Measurements from ENCODE around the gene ADD1.
"Not testable (repeated sequence)": the region's sequence is repeated elsewhere in the genome, so short reads cannot be mapped to it uniquely, and the experiment has no call there.

The ADD1 gene

DNA sequence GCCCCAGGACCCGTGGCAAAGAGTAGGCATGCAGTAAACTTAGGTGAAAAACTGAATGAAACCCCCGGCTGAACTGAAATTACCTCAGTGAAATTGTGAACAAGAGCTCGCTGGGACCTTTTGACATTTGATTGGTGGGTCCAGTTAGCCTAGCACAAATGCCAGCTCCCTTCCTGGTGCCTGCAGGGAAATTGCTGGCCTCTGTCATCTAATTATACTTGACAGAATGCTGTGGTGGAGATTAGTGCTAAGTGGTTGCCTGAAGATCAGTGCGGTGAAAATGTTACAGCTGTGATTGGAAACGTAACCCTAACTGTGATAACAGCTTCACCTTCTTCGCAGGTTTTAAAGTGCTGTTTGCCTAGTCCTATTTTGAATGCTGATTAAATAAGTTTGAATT, 43.0 kb downstream of the ADD1 start:
- no peak for DNase-seq (ENCODE audit: low spot score)

DNA sequence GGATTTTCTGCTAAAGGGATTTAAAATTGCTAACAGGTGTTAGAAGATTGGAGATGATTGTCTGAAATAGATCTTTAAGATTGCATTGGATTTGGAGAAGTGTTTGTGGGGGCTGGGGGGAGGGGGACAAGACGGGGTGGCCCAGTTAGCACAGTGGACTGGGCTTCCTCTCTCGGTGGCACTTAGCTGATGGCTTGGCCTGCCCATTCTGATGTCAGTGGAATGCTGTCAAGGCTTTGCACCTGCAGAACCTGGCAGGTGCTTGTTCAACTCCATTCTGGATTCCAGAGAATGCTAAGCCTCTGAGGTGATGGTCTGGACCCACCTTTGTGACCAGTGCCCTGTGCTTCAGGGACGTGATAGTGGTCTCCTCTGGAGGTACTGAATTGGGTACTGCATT, 43.7 kb downstream of the ADD1 start:
- DNase-seq (ENCODE audit: low spot score): no peak

DNA sequence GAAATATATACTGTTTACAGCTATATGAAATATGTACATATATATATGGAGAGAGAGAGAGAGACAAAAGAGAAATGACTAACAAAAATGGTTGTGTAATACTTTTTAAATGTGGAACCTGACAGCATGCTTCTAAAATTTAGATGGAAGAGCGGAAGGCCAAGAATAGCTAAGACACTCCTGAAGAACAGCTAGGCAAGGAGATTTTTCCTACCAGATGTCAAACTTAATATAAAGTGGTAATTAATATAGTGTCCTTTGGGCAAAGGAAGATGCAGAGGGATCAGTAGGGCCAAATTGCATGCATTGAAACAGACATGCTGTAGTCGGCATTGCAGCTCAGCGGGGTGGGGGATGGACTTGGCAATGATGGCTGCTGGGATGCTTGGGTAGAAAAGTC, 45.2 kb downstream of the ADD1 start:
- no peak for DNase-seq (ENCODE audit: low spot score)

DNA sequence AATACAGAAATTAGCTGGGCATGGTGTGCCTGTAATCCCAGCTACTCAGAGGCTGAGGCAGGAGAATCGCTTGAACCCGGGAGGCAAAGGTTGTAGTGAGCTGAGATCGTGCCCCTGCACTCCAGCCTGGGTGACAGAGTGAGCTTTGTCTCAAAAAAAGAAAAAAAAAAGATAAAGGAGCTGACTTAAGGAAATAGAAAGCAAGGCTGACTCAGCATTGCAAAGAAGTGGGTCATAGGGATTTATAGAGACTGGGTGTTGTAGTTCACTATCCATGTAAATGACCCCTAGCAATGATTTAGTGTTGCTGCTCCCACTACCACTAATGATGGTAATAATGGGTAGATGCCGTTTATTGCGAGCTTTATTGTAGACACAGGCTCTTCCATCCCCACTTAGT, 47.6 kb downstream of the ADD1 start:
- DNase-seq (ENCODE audit: low spot score): peak; percentile 40

DNA sequence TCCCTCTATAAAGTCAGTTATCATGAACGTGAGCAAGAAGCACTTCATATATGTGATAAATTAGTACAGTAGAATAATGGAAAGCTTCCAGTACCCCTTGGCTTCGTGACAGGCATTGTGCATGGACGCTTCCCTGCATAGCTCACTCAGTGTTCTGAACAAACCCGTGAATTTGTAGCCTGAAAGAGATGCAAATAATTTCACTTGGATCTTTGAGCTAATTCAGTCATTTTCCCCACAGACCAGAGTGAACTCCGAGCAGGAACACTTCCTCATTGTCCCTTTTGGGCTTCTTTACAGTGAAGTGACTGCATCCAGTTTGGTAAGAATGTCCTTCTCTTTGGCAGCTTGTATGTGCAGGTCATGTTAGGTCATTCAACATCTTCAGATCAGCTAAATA, 50.1 kb downstream of the ADD1 start:
- no peak for DNase-seq (ENCODE audit: low spot score)

DNA sequence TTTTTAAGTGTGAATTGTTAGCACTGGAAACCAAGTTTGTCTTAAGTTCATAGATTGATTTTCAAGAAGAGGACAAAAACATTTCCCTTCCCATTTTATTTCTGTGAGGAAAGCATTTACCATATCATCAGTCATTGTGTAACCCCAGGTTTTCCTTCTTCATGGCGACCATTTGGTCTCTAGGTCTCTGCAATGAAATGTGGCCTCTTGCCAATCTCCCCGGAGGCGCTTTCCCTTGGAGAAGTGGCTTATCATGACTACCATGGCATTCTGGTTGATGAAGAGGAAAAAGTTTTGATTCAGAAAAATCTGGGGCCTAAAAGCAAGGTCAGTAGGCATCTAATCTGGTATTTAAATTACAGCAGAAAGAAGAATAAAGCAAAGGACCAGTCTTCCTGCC, 54.4 kb downstream of the ADD1 start:
- DNase-seq (ENCODE audit: low spot score): no peak

DNA sequence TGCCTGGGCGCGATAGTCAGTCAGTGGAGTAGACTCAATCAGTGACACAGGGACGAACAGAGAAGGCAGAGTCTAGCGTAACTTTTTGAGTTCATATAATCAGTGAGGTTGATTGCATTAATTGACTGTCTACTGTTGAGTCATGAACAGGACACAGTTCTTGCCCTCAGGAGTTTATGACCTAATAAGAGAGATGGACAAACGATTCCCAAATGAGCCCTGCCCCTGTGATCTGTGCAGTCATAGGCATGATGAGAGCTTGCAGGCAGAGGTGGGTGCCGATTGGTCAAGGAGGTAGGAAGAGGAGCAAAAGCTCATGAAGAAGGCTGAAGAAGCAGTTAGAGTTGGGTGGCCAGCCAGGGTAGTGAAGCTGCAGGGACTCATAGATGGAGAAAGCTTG, 57.1 kb downstream of the ADD1 start:
- DNase-seq (ENCODE audit: low spot score): no peak

DNA sequence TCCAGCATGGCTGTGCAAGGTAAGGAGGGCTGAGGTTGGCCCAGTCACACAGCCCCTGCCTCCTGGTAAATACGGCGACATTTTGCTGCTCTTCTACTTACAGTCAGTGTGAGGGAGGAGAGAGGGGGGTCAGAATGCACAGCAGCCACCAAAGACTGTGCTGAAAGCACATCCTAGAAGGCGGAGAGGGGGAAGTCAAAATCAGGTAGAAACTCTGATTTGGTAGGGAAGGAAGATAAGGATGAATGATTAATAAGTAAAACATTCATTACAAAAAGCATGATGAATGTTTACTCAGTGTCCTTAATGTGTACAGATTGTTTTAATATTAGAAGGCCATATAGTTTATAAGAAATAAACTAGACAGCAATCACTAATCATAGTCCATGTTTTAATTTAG, 57.5 kb downstream of the ADD1 start:
- DNase-seq (ENCODE audit: low spot score): no peak

DNA sequence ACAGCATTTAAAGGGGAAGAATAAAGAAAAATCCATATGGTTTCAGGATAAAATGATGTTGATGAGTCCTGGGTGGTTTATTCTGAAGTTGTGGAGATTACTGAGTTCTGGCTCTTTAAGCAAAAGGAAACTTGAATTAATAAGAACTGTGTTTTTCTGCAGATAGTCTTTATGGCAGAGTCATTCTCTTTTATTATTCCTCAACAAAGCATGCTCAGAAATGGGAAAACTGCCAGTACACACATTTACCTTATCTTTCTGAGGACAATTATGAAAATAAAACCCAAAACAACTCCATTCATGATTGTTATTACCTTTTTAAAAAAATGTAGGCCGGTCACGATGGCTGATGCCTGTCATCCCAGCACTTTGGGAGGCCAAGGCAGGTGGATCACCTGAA, 58.5 kb downstream of the ADD1 start:
- DNase-seq (ENCODE audit: low spot score): no peak

DNA sequence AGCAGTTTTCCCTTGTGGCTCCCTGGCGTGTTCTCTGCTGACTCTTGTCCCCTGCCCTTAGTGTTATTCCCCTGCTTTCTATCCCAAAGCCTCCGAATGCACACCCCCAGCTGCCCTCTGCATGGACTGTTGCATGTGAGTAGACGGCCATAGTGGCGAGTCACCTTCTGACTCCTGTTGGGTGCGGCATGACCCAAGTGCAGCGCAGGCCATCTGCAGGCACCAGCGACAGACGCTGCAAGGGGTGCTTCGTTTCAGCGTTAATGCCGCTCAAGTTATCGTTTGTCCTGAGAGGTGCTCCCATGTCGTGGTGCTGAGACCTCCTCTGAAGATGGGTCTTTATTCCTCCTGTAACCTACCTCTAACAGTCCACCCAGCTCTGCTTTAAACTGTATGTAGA, 61.9 kb downstream of the ADD1 start:
- no peak for DNase-seq (ENCODE audit: low spot score)

DNA sequence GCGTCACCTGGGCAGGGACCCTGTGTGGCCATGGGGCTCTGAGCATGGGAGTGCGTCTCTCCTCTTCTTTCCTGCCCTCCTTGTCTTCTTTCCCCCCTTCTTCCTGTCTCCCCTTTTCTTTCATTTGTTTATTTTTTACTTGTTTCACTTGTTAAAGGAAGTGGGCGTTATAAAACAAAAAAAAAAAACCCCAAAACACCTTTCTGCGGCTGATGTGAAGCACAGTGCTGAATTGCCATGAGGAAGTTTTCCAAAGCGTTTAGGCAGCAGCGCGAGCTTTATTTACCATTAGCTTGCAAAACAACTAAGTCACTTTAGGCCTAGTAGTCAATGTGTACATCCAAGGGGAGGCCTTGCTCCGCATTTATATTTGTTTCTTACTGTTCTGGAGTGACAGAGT, 62.6 kb downstream of the ADD1 start:
- DNase-seq (ENCODE audit: low spot score): no peak

DNA sequence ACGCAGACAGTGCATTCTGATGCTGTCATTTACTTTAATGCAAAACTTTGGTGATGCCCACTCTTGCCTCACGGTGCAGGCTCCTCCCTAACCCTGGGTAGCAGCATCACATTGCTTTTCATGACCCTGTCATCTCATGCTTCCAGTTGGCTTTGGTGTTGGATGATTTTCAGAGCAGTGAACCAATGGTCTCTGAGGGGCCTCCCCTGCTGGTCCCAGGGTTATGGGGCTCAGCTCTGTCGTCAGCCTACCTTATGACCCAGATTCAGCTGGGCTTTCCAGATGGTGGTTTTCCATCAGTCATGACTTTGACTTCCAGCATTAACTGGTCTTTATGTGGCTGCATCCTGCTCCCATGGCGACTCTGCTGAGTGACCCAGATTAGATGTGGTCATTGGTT, 63.6 kb downstream of the ADD1 start:
- no peak for DNase-seq (ENCODE audit: low spot score)

DNA sequence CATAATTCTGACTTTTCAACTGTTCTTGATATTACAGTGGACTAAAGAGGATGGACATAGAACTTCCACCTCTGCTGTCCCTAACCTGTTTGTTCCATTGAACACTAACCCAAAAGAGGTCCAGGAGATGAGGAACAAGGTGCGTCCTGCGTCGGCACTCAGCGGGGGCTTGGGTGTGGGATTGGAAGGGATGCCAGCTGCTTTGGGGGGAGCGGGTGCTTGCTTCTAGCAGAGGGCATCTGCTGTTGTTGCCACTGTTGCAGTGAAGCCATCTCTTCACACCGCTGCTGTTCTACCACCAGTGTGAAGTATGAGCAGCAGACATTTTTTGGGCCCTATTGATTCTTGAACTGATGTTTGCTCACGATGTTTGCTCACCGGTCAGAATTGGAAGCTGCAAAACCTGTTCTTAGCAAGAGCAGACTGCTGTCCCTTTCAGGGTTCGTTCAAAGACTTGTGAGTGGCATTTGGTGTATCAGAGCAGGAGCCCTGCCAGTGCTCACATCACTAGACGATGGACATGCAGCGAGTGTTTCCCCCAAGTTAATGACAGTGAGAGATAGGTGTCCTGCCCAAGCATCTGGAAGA, 64.2 kb downstream of the ADD1 start:
- DNase-seq (ENCODE audit: low spot score): no peak

DNA sequence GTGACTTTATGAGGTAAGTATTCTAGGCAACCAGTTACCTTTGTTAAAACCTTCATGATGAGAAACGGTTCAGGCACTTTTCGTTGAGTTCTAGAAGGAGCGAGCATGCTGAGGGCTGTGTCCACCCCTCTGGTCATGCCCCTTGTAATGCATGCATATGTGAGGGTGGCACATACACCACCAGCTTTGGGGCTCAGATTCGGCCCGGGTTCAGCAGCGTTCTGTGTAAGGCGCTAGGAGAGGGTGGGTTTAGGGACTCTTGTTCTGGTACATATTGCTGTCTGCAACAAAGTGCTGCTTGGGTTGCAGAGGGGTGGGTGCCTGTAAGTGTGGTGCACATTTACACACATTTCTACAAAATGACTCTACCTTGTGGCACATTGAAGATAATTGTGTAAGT, 65.0 kb downstream of the ADD1 start:
- DNase-seq (ENCODE audit: low spot score): no peak

DNA sequence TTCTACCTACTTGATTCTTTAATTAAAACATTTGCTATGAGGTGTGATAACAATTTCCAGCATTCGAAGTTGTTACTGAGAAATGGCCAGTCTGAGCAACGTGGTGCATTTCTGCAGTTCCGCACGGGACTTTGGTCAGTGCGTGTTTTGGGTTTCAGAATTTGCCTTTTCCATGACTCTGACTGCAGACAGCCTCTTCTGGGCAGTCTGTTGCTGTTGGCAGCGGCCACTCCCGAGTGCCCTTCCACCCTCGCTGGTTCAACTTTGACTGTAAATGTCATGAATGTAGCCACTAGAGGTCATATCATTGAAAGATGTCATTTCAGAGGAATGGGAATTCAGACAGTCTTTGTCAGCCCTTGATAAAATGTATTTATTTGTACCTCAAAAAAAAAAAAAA, 65.9 kb downstream of the ADD1 start:
- DNase-seq (ENCODE audit: low spot score): no peak

DNA sequence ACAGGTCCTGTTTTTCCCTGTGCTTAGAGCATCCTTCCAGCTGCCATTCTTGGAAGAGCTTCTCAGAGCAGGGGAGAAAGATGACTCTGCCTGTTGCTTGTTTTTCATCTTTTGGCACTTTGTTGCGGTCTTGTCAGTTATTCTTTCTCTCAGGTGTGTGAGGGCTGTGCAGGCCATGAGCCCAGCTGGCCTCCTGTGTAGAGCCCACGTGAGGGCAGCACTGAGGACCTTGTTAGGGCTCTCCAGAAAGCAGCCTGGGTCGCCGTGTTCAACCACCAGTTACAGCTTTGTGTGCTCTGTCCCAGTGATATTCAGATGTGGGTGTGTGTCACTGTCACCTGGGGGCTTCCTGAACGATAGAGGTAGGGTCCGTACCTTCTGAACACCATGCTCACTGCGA, 66.8 kb downstream of the ADD1 start:
- no peak for DNase-seq (ENCODE audit: low spot score)

DNA sequence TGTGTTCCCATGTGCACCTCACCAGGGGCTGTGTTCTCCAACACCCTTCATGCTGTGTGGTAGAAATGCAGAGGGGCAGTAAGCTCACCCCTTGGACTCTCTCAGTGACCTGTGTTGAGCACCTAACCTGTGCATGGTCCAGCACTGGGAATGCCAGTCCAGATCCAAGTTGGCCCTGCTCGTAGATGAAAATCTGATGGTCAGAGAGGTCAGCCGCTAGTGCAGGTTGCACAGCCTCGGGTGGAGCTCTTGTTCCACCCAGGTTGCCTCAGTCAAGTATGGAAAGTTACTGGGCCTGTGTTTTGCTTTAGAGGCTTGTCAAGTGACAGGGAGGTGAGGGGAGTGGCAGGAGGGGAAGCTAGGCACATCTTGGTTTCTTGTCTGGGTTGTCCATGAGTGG, 68.2 kb downstream of the ADD1 start:
- DNase-seq (ENCODE audit: low spot score): no peak

DNA sequence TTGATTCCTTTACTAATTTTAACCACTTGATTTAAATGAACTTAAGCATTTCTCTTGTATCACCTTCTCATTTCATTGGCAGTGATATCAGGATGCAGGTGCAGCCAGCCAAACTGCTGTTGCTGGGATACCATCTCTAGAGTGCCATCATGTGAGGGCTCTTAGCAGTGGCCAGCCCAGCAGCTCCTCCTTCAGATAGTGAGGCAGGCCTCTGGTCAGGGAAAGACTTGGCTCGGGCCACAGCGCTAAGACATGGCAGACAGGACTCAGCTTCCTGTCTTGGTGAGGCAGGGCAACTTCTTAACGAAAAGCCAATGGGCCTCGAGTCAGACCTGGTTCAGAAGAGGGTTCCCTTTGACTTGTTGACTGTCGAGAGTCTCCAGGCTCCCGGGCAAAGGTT, 69.5 kb downstream of the ADD1 start:
- DNase-seq (ENCODE audit: low spot score): no peak

DNA sequence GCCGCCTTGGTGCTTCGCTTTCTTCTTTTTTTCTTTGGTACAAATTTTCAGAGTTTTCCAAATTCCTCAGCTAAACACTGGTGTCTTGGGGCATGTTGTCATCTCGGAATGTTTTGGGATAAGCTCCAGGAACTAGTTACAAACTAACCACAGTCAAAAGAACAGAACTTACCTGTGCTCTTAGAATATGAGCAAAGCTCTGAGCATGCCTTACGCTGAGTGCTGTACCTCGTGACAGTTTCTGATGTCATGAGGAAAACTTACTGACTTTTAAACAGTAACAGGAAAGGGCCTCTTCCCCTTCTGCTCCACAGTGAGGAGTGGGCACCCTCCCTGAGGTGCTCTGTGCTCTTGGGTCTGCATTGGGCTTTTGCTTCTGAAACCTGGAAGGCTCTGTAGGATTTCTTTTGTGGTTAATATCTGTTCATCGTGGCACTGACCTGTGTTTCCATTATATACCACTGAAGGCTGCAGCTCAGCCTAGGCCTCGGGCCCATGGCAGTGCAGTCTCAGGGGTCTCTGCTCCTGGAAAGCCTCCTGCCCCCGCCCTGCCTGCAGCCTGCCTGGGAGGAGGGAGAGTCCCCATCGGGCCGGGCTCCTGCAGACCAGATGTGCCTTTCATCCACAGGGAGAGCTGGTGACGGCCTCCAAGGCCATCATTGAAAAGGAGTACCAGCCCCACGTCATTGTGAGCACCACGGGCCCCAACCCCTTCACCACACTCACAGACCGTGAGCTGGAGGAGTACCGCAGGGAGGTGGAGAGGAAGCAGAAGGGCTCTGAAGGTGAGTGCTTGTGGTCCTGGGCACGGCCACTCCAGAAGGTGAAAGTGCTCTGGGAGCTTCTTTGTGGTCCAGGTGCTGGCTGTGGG, 70.8 kb downstream of the ADD1 start:
- DNase-seq (ENCODE audit: low spot score): no peak

DNA sequence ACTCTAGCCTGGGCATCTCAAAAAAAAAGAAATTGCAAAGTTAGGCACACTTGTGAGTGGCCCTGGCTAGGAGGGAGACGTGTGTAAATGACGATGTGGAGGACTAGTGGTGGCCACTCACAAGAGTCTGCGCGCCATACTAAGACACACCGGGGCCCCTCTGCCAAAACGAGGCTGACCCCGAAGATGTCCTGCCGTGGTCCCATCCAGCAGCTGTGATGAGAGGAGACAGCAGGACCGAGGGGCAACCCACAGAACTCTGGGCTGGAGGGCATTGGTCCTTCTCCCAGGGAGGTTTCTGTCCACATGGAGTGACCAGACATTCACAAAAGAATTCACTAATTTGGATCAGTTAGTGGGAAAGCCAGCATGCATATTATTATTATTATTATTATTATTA, 72.1 kb downstream of the ADD1 start:
- no peak for DNase-seq (ENCODE audit: low spot score)

DNA sequence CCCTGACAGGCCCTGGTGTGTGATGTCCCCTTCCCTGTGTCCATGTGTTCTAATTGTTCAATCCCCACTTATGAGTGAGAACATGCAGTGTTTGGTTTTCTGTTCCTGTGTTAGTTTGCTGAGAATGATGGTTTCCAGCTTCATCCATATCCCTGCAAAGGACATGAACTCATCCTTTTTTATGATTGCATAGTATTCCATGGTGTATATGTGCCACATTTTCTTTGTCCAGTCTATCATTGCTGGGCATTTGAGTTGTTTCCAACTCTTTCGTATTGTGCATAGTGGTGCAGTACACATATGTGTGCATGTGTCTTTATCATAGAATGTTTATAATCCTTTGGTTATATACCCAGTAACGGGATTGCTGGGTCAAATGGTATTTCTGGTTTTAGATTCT, 73.1 kb downstream of the ADD1 start:
- DNase-seq (ENCODE audit: low spot score): not testable (repeated sequence)

DNA sequence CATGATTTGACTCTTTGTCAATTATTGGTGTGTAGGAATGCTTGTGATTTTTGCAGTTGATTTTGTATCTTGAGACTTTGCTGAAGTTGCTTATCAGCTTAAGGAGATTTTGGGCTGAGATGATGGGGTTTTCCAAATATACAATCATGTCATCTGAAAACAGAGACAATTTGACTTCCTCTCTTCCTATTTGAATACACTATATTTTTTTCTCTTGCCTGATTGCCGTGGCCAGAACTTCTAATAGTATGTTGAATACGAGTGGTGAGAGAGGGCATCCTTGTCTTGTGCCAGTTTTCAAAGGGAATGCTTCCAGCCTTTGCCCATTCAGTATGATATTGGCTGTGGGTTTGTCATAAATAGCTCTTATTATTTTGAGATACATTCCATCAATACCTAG, 74.7 kb downstream of the ADD1 start:
- DNase-seq (ENCODE audit: low spot score): not testable (repeated sequence)

DNA sequence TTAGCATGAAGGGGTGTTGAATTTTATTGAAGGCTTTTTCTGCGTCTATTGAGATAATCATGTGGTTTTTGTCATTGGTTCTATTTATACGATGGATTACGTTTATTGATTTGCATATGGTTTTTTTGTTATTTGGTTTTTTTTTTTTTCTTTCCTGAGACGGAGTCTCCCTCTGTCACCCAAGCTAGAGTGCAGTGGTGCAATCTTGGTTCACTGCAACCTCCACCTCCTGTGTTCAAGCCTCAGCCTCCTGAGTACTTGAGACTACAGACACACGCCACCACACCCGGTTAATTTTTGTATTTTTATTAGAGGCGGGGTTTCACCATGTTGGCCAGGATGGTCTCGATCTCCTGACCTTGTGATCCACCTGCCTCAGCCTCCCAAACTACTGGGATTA, 75.1 kb downstream of the ADD1 start:
- DNase-seq (ENCODE audit: low spot score): not testable (repeated sequence)
